Body of pancreas (tissue), 4 donors: Measurements from ENCODE around the gene MYL3. TPM values are rescaled to one million over a fixed set of nuclear protein-coding genes. Genes with fewer than 3 reads are reported as not detected.

Experiments
- ATAC-seq: fragments of 150-250 bp; one replicate; pipeline ENCODE4 v1.9.1; 2016
- DNase-seq, 4 donors: peaks; one replicate each; pipeline ENCODE4 v3.0.0-alpha.2; 2019
- H3K27ac ChIP-seq, 4 donors: fragments of 200-600 bp; sonication (generic); 1 replicate in 3 of 4; 2 replicates in 1 of 4; pipeline versions ENCODE4 v1.5.1 to v1.6.1; 2016 to 2019; ENCODE audit warnings: mild to moderate bottlenecking in 1 of 4, mixed read lengths in 1 of 4, moderate library complexity in 1 of 4
- H3K27me3 ChIP-seq, 2 donors: fragments of 200-600 bp; sonication (generic); one replicate each; pipeline ENCODE4 v1.6.0; 2016; ENCODE audit warnings: mild to moderate bottlenecking in 1 of 2
- H3K36me3 ChIP-seq, 2 donors: fragments of 200-600 bp; sonication (generic); replicated peaks in 1 of 2; 2 replicates each; pipeline ENCODE4 v1.5.1; 2016; ENCODE audit warnings: low read depth in 2 of 2; ENCODE audit not compliant: insufficient read depth in 1 of 2
- H3K4me1 ChIP-seq: fragments of 200-600 bp; sonication (generic); one replicate; pipeline ENCODE4 v1.6.0; 2016
- H3K4me3 ChIP-seq, 2 donors: fragments of 200-600 bp; sonication (generic); 1 replicate in 1 of 2; 2 replicates in 1 of 2; pipeline ENCODE4 v1.5.1; 2016 to 2019
- H3K9me3 ChIP-seq, 3 donors: fragments of 200-600 bp; sonication (generic); 1 replicate in 2 of 3; 2 replicates in 1 of 3; pipeline ENCODE4 v1.5.1; 2016
- POLR2A ChIP-seq, 3 donors: fragments of 450-650 bp; IDR thresholded peaks; one replicate each; pipeline ENCODE4 v1.6.1; 2016; ENCODE audit warnings: antibody characterized with exemption in 3 of 3, mild to moderate bottlenecking in 2 of 3
- WGBS, 2 donors: methylation state at CpG; one replicate each; pipeline ENCODE4 v1.1.5; 2017; 5-methylcytosine and 5-hydroxymethylcytosine counted together
- intact Hi-C: fragments of 100-400 bp; cut with DNase I; formaldehyde crosslinking; loops from one replicate; pipeline ENCODE4 v1.15.1; 2023
- total RNA-seq, 2 donors: library from RNA; depleted of rRNA; stranded (reverse); fragments of >200 nt; gene quantifications; one replicate each; pipeline ENCODE4 v1.1.0, GENCODE V29; 2016
- TF ChIP-seq, protein P1 (sequence below), 7 experiments: fragments of 450-650 bp in 4 of 7; fragments of 200-600 bp in 3 of 7; sonication (generic) in 3 of 7; IDR thresholded peaks; one replicate each; pipeline ENCODE4 v1.5.1; 2016 to 2019; ENCODE audit warnings: antibody characterized with exemption in 7 of 7

Gene MYL3
- total RNA-seq, 2 donors from 2014 or later: 10.4 TPM; not detected in 1

DNA sequence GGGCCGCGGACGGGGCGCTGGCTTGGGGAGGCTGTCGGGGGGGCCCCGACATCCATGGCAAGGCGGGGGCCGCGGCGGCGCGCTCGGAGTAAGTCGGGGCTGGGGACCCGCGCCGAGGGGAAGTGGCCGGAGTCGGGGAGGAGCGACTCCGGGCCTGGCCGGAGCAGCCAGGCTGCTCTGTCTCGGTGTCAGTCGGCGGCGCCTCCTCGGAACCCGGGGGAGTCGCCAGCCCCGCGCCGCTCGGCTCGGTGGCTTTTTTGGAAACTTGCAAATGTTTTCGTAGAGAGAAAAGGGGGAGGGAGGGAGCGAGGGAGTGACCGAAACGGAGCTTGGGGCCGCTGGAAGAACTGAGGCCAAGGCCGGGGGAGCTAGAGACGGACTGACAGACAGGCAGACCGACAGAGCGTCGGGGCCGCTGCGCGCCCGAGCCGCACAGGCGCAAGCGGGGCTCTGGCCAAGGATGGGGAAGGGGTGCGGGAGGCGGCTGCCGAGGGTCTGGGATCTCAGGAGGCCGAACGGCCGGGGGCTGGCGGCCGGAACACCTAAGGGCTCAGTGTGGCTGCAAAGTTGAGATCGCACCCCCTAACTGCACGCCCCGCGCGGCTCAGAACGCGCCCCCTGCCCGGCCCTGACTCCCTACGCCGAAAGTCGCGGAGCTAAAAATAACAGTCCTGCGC is 19.3 kb upstream of the MYL3 start:
- no peaks in the 10 kb centered on the region for H3K9me3 ChIP-seq
- peak overlapping the region in 1 of 2 donors; percentile 3 for H3K4me3 ChIP-seq
- intact Hi-C loops: no loop called here
- H3K4me1 ChIP-seq: peaks cover 28% of the 10 kb centered on the region
- ATAC-seq: peak; percentile 33
- TF ChIP-seq, protein P1, sequence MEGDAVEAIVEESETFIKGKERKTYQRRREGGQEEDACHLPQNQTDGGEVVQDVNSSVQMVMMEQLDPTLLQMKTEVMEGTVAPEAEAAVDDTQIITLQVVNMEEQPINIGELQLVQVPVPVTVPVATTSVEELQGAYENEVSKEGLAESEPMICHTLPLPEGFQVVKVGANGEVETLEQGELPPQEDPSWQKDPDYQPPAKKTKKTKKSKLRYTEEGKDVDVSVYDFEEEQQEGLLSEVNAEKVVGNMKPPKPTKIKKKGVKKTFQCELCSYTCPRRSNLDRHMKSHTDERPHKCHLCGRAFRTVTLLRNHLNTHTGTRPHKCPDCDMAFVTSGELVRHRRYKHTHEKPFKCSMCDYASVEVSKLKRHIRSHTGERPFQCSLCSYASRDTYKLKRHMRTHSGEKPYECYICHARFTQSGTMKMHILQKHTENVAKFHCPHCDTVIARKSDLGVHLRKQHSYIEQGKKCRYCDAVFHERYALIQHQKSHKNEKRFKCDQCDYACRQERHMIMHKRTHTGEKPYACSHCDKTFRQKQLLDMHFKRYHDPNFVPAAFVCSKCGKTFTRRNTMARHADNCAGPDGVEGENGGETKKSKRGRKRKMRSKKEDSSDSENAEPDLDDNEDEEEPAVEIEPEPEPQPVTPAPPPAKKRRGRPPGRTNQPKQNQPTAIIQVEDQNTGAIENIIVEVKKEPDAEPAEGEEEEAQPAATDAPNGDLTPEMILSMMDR (IDR thresholded peaks at IDR 0.05): no peak
- no peak for TF ChIP-seq POLR2A (IDR thresholded peaks at IDR 0.05)
- H3K36me3 ChIP-seq: no peaks in the 10 kb centered on the region
- H3K27ac ChIP-seq: peak overlapping the region in 1 of 4 donors; percentile 18
- peak in 1 of 4 donors; percentile 16 for DNase-seq
- peaks cover 0 to 14% of the 10 kb centered on the region in 2 donors for H3K27me3 ChIP-seq
- 0 to 1% methylated on average over 45 to 68 of the region's 72 CpGs for WGBS, 2 donors

DNA sequence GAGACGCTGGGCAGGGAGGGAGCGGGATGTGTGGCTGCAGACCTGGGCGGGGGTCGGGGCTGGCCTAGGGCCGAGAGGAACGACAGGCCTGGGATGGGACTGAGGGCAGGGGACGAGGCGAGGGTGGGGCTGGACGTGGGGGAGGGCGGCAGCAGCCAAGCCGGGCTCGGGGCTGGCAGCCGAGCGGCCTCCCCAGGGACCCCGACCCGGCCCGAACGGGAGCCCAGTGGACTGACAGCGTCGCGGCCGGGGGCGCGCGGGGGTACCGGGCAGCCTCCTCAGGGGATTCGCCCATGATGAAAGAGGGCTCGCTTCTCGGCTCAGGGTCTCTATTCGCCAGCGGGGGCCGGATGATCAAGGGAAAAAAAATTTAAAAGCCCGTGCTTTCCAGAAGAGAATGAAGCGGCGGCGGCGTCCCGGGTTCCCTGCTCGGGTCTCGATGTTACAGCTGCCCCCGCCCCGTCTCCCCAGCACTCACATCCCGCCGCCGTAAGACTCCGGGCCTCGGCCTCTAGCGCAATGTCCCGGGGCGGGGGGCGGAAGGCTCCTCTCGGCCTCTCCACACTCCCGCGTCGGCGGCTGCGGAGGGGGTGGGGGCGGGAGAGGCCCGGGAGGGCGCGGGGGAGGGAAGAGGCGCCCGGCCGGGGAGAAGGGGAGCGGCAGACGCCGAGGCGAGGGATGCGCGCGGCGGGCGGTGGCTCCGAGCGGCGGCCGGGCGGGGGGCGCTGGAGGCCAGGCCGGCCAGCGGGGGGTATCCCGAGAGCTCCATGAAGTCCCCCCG is 18.5 kb upstream of the MYL3 start:
- DNase-seq (peak in 1 of 4 donors; percentile 23), ATAC-seq (peak; percentile 15)
- Histone ChIP-seq H3K9me3 (no peaks in the 10 kb centered on the region), H3K4me1 (peaks cover 28% of the 10 kb centered on the region), H3K4me3 (peak overlapping the region in 1 of 2 donors; percentile 3), H3K27me3 (peaks cover 0 to 14% of the 10 kb centered on the region in 2 donors), H3K27ac (peak overlapping the region in 2 of 4 donors; percentile 17 to 18), H3K36me3 (no peaks in the 10 kb centered on the region)
- intact Hi-C loops: no loop called here
- TF ChIP-seq, protein P1 (IDR thresholded peaks at IDR 0.05): no peak
- TF ChIP-seq POLR2A (IDR thresholded peaks at IDR 0.05): no peak
- 5% methylated on average over 23 to 61 of the region's 83 CpGs for WGBS, 2 donors

DNA sequence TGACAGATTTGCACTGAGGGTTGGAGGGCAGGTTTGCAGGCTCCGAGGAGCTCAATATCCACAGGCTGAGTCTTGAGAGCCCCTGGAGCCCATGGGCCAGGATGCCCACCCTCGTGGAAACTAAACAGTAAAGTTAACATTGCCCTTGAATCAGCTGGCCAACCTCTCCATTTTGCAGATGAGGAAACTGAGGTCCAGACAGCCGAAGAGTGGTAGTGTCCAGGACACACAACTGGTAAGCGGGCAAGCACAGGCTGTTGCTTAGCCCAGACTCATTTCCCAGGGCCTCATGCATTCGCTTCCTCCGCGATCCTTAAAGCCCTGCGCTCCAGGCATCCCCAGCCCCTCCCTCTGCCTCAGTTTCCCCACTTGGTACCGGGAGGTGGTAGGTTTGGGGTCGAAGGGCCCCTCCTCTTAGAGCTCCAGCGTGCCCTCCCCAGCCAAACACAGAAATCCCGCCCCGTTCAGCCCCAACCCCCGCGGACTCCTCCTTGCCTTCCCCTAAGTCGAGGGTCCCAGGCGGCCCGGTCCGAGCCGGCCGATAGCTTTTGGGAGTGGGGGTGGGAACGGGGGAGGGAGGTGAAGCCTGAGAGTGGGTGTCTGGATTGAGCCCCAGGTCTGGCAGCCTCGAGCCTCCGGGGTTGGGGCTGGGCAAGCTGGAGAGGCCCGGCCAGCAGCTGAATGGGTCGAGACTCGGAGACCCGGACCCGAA is 17.8 kb upstream of the MYL3 start:
- Histone ChIP-seq H3K36me3 (no peaks in the 10 kb centered on the region), H3K4me1 (peaks cover 28% of the 10 kb centered on the region), H3K4me3 (no peak overlapping the region), H3K27me3 (peaks cover 0 to 14% of the 10 kb centered on the region in 2 donors), H3K27ac (peak overlapping the region in 1 of 4 donors; percentile 17), H3K9me3 (no peaks in the 10 kb centered on the region)
- TF ChIP-seq, protein P1 (IDR thresholded peaks at IDR 0.05): no peak
- no peak for TF ChIP-seq POLR2A (IDR thresholded peaks at IDR 0.05)
- ATAC-seq: no peak
- no peak for DNase-seq
- intact Hi-C loops: no loop called here
- WGBS, 2 donors: 39 to 51% methylated on average over 24 to 29 of the region's 29 CpGs

DNA sequence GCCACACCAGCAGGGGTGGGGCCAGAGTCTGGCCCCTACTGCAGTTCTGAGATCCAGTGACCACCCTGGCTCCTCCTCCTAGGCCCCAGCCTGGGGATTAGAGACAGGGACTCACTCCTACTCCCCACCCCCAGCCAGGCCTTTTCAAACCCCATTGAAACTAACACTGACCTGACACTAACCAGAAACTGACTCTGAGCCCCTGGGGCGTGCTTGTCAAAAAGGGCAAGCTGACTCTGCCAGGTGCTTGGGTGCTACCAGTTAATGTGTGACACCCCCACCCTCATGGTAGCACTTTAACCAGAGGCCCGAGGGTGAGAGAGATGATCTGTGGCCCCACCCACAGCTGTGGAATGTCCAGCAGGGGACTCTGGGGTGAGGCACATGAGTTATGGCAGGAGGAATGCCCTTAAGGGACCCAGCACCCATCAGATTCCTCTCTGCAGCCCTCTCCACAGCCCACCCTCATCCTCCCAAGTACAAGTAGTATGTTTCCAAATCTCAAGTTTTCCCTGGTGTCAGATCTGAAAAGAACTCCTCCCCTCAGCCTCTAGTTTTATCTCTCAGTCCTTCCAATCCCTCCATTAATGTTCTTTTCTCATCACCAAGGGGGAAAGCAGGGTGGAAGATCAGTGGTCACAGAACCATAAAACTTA is 15.7 kb upstream of the MYL3 start:
- peaks cover 28% of the 10 kb centered on the region for H3K4me1 ChIP-seq
- H3K36me3 ChIP-seq: no peaks in the 10 kb centered on the region
- WGBS, 2 donors: 0 to 27% methylated on average over 1 to 2 of the region's 2 CpGs
- DNase-seq (peak in 3 of 4 donors; percentile 19 to 49 (median 35)), ATAC-seq (peak; percentile 12)
- no peaks in the 10 kb centered on the region for H3K9me3 ChIP-seq
- H3K27me3 ChIP-seq: peaks cover 0 to 14% of the 10 kb centered on the region in 2 donors
- H3K27ac ChIP-seq: no peak overlapping the region
- intact Hi-C loops: no loop called here
- no peak overlapping the region for H3K4me3 ChIP-seq
- TF ChIP-seq, protein P1 (IDR thresholded peaks at IDR 0.05): no peak
- TF ChIP-seq POLR2A (IDR thresholded peaks at IDR 0.05): no peak
